GM12878 (cell line): ENCODE data around the gene PAQR5. TPM values are rescaled to one million over a fixed set of nuclear protein-coding genes. Genes with fewer than 3 reads are reported as not detected.

Experiments used
- KAT2A ChIP-seq: conservative IDR thresholded peaks from 2 replicates; pipeline ENCODE4 v1.6.1; 2011; ENCODE audit warnings: low read depth, low read length; ENCODE audit not compliant: control insufficient read depth
- MAX ChIP-seq: IDR thresholded peaks from 2 replicates; pipeline ENCODE4 v1.6.1; 2012; ENCODE audit warnings: low read depth, low read length, improper control_type of control experiment
- MEF2B ChIP-seq: fragments of 450-650 bp; IDR thresholded peaks from 2 replicates; pipeline ENCODE4 v1.6.1; 2018; ENCODE audit warnings: mild to moderate bottlenecking, moderate library complexity; ENCODE audit not compliant: partially characterized antibody, poor library complexity, severe bottlenecking
- NFIC ChIP-seq: IDR thresholded peaks from 2 replicates; pipeline ENCODE4 v1.6.1; 2012; ENCODE audit warnings: low read depth, mild to moderate bottlenecking, inconsistent platforms, low read length, moderate library complexity
- USF1 ChIP-seq: IDR thresholded peaks from 2 replicates; pipeline ENCODE4 v1.6.1; 2011; ENCODE audit warnings: borderline replicate concordance, low read depth, mild to moderate bottlenecking, moderate library complexity, mixed read lengths, low read length; ENCODE audit not compliant: insufficient read depth; ENCODE audit errors: extremely low read length
- ZBTB11 ChIP-seq: fragments of 450-650 bp; formaldehyde crosslinking; IDR thresholded peaks from 2 replicates; pipeline ENCODE4 v1.5.0; 2022; ENCODE audit warnings: mild to moderate bottlenecking, missing genetic modification characterization
- polyA plus RNA-seq, 11 experiments: library from polyadenylated mRNA; depleted of rRNA in 4 of 11; unstranded in 6 of 11; stranded (reverse) in 5 of 11; fragments of >200 nt; fragmentation: Nextera tagmentation in 4 of 11; fragmentation: Illumina TruSeq in 1 of 11; extraction: Ambion mirVana in 4 of 11; extraction: Trizol in 1 of 11; gene quantifications; 1 replicate in 1 of 11; 2 replicates in 10 of 11; pipeline versions ENCODE4 v1.2.1 to v1.2.3, GENCODE V29; 2011 to 2016; ENCODE audit warnings: inconsistent platforms in 2 of 11, missing spikeins in 2 of 11, low read depth in 1 of 11
- total RNA-seq, 4 experiments: library from RNA; depleted of rRNA in 3 of 4; stranded (reverse); fragments of >200 nt in 3 of 4; fragmentation: Illumina TruSeq in 1 of 4; extraction: Trizol in 1 of 4; gene quantifications; 2 replicates each; pipeline versions ENCODE4 v1.2.1 to v1.2.3, GENCODE V29; 2013 to 2021
- TF ChIP-seq, protein P1 (sequence below): fragments of 450-650 bp; IDR thresholded peaks from 2 replicates; pipeline ENCODE4 v1.6.1; 2017; ENCODE audit warnings: mild to moderate bottlenecking

Gene PAQR5
- total and polyA plus RNA-seq, 10 of the 15 experiments (the other 5 are each of a cell fraction or from before 2014, with no cell fraction given): 0.02 to 0.03 TPM; not detected in 8

DNA sequence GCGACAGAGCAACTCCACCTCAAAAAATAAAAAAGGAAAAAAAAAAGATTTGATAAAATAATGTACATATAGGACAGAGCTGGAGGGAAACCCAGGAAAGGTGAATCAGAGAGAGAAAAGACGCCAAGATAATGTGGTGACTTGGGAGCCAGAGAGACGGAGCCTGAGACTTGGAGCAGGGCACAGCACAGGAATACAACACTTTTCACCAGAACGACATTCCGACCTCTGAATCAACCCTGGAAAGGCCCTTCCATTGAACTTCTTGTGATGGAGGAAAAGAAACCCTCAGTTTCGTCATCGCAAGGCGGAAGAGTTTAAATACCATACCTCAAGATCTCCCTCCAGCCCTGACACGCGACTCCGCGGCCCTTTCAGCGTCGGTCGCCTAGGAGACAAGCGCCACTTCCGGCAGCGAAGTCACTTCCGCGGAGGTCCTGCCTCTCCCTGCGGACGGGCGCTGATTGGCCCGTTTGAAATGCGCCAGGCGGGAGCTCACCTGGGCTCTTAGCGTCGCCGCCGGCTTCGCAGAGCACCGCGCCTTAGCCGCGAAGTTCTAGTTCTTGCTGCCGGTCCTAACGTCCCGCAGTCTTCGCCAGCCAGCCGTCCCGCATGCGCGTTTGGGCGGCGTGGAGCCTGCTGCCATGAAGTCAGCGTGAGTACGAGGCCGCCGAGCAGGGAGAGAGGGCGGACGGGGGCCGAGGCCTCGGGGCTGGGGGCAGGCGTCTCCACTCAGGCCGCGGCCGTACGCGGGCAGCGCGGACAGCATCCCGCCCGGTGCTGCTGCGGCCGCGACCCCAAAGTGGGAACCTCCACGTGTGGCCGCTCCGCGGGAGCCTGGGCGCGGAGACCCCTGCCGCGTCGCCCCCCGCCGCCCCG, 115.3 kb downstream of the PAQR5 start, which contains the start of gene KIF23 (continued):
- TF ChIP-seq ZBTB11 (CRISPR knock-in tag): no peak
- no peak for TF ChIP-seq MEF2B
- TF ChIP-seq KAT2A: no peak
- TF ChIP-seq NFIC: no peak
- TF ChIP-seq, protein P1, sequence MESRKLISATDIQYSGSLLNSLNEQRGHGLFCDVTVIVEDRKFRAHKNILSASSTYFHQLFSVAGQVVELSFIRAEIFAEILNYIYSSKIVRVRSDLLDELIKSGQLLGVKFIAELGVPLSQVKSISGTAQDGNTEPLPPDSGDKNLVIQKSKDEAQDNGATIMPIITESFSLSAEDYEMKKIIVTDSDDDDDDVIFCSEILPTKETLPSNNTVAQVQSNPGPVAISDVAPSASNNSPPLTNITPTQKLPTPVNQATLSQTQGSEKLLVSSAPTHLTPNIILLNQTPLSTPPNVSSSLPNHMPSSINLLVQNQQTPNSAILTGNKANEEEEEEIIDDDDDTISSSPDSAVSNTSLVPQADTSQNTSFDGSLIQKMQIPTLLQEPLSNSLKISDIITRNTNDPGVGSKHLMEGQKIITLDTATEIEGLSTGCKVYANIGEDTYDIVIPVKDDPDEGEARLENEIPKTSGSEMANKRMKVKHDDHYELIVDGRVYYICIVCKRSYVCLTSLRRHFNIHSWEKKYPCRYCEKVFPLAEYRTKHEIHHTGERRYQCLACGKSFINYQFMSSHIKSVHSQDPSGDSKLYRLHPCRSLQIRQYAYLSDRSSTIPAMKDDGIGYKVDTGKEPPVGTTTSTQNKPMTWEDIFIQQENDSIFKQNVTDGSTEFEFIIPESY: no peak
- TF ChIP-seq MAX: peak; percentile 94; the same call in 1 of the 2 replicates
- no peak for TF ChIP-seq USF1
- TF ChIP-seq, all 136 proteins: peak for 36
